Measurements from ENCODE around the gene EZH2. TPM values are rescaled to one million over a fixed set of nuclear protein-coding genes. Genes with fewer than 3 reads are reported as not detected.

Gene EZH2
- total RNA-seq, 4 donors from 2014 or later, result 6.0 to 17.3 (median 7.2) TPM

DNA sequence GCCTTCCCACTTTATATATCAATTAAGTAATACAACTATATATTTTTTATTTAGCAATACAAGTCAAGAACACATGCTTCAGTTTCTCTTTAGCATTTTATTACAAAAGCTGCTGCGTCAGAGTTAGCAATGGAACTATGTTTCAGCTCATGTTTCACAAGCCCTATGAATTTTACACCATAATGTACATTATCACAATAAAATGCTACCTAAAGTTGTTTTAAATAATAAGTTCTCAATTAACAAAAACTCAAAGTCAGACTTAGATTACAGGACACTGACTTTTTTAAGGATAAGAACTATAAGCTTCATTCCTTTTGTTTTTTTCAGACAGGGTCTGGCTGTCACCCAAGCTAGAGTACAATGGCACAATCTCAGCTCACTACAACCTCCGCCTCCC is 52.3 kb downstream of the EZH2 start:
- Histone ChIP-seq H3K9me3 (no peaks in the 10 kb centered on the region), H3K4me3 (no peak overlapping the region), H3K27me3 (no peaks in the 10 kb centered on the region), H3K36me3 (no peaks in the 10 kb centered on the region), H3K27ac (no peak overlapping the region), H3K4me1 (no peaks in the 10 kb centered on the region)
- DNase-seq, result no peak
- intact Hi-C loops (cut with DNase I; ENCODE audit: low total_unique reads), result no loop called here
- 92 to 94% methylated on average over 2 of the region's 2 CpGs for WGBS, 2 donors (ENCODE audit: low coverage in 1 of 2)
- TF ChIP-seq POLR2AphosphoS5 (IDR thresholded peaks at IDR 0.05) (no peak), POLR2A (IDR thresholded peaks at IDR 0.05) (no peak), EP300 (IDR thresholded peaks at IDR 0.05; ENCODE audit: low read depth) (no peak)
- TF ChIP-seq, protein P1, sequence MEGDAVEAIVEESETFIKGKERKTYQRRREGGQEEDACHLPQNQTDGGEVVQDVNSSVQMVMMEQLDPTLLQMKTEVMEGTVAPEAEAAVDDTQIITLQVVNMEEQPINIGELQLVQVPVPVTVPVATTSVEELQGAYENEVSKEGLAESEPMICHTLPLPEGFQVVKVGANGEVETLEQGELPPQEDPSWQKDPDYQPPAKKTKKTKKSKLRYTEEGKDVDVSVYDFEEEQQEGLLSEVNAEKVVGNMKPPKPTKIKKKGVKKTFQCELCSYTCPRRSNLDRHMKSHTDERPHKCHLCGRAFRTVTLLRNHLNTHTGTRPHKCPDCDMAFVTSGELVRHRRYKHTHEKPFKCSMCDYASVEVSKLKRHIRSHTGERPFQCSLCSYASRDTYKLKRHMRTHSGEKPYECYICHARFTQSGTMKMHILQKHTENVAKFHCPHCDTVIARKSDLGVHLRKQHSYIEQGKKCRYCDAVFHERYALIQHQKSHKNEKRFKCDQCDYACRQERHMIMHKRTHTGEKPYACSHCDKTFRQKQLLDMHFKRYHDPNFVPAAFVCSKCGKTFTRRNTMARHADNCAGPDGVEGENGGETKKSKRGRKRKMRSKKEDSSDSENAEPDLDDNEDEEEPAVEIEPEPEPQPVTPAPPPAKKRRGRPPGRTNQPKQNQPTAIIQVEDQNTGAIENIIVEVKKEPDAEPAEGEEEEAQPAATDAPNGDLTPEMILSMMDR (IDR thresholded peaks at IDR 0.05), result no peak
- in situ Hi-C loops (cut with MboI; ENCODE audit: low pct_ligation_motif_present in 1 of 4, low pct_unique_long_range_greater_than_20kb in 1 of 4, low sequenced_read_pairs in 3 of 4), result no loop called here

DNA sequence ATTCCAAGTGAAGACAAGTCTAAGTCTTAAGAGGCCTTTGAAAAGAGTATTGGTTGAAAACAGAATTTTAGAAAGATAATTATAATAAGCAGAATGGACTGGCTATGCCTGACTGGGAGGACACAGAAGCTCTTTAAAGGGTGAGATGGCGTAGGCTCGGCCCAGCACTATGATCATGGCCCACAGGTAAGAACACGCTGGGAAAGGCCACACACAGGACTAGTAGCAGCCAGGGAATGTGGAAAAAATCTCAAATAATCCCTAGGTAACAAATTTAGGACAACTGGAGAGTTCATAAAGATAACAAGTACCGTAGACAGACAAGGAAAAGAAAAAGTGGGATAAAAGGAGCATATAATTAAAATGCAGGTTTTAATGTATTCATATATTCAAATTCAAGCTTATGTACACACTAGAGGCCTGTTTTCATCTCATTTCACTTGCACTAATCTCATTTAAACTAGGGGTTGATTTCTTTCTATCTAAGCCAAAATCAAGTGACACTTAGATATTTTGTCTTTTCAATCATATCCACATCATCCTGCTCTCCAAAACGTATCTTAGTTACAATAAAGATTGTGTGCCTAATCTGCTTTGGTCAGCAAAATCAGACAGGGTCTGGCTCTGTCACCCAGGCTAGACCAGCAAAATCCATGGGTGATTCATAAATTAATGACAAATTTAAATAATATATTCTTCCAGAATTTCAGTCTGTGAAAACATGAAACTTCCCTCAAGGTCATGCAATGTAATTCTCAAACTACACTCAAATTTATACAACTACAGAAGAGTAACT is 53.0 kb downstream of the EZH2 start:
- no peaks in the 10 kb centered on the region for H3K9me3 ChIP-seq
- no peak overlapping the region for H3K27ac ChIP-seq
- in situ Hi-C loops (cut with MboI; ENCODE audit: low pct_ligation_motif_present in 1 of 4, low pct_unique_long_range_greater_than_20kb in 1 of 4, low sequenced_read_pairs in 3 of 4), result no loop called here
- TF ChIP-seq EP300 (IDR thresholded peaks at IDR 0.05; ENCODE audit: low read depth) (no peak), POLR2AphosphoS5 (IDR thresholded peaks at IDR 0.05) (no peak), POLR2A (IDR thresholded peaks at IDR 0.05) (no peak)
- TF ChIP-seq, protein P1 (IDR thresholded peaks at IDR 0.05), result no peak
- peaks cover 0 to 6% (median 0%) of the 10 kb centered on the region in 4 donors for H3K36me3 ChIP-seq
- H3K4me1 ChIP-seq, result no peaks in the 10 kb centered on the region
- H3K4me3 ChIP-seq, result no peak overlapping the region
- intact Hi-C loops (cut with DNase I; ENCODE audit: low total_unique reads), result no loop called here
- WGBS, 2 donors (ENCODE audit: low coverage in 1 of 2), result 95 to 98% methylated on average over 5 of the region's 5 CpGs
- DNase-seq, result no peak
- no peaks in the 10 kb centered on the region for H3K27me3 ChIP-seq

DNA sequence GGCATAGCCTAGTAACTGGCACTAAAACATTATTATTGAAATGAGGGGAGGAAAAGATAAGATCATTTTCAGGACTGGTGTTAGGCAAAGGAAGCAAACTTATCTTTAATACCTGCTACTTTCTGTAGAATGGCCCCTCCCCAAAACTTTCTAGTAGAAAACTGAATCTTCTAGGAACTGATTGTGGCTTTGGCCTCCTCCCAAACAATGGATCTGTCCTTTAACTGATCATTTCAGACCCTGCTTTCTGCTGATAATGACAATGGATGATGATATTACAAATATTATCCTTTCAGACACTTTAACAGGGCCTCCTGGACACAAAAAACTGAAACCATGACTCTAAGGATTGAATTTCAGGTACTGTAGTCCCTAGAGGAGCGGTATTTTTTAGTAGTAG is 55.1 kb downstream of the EZH2 start:
- Histone ChIP-seq H3K27me3 (no peaks in the 10 kb centered on the region), H3K9me3 (no peaks in the 10 kb centered on the region), H3K4me3 (no peak overlapping the region), H3K27ac (no peak overlapping the region), H3K36me3 (peaks cover 0 to 6% (median 0%) of the 10 kb centered on the region in 4 donors), H3K4me1 (no peaks in the 10 kb centered on the region)
- no peak for DNase-seq
- in situ Hi-C loops (cut with MboI; ENCODE audit: low pct_ligation_motif_present in 1 of 4, low pct_unique_long_range_greater_than_20kb in 1 of 4, low sequenced_read_pairs in 3 of 4) (no loop called here), intact Hi-C loops (cut with DNase I; ENCODE audit: low total_unique reads) (no loop called here)
- 100% methylated on average over 1 of the region's 1 CpG for WGBS, 2 donors (ENCODE audit: low coverage in 1 of 2)
- no peak for TF ChIP-seq POLR2A (IDR thresholded peaks at IDR 0.05)
- TF ChIP-seq EP300 (IDR thresholded peaks at IDR 0.05; ENCODE audit: low read depth), result no peak
- TF ChIP-seq POLR2AphosphoS5 (IDR thresholded peaks at IDR 0.05), result no peak
- TF ChIP-seq, protein P1 (IDR thresholded peaks at IDR 0.05), result no peak

DNA sequence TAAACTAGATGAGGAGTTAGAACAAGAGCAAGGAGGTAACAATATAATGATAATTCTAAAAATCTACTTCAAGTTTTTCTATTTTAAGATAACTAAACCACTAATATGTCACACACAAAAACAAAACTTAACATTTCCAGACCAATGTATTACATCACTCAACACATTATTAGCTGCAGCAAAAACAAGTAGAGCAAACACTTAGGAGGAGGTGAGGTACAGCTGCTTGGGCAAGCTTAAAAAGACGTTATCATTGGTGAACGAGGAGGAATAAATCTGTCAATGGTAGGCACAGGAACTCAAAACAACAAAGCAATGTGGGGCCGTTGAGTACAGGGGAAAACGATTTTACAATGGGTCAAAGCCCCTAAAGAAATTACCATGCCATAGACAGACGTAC is 58.8 kb downstream of the EZH2 start:
- peaks cover 0 to 6% (median 0%) of the 10 kb centered on the region in 4 donors for H3K36me3 ChIP-seq
- no peak for TF ChIP-seq POLR2AphosphoS5 (IDR thresholded peaks at IDR 0.05)
- no peaks in the 10 kb centered on the region for H3K4me1 ChIP-seq
- H3K27ac ChIP-seq, result no peak overlapping the region
- DNase-seq, result no peak
- intact Hi-C loops (cut with DNase I; ENCODE audit: low total_unique reads) (no loop called here), in situ Hi-C loops (cut with MboI; ENCODE audit: low pct_ligation_motif_present in 1 of 4, low pct_unique_long_range_greater_than_20kb in 1 of 4, low sequenced_read_pairs in 3 of 4) (no loop called here)
- no peak overlapping the region for H3K4me3 ChIP-seq
- no peaks in the 10 kb centered on the region for H3K9me3 ChIP-seq
- H3K27me3 ChIP-seq, result no peaks in the 10 kb centered on the region
- 74 to 76% methylated on average over 5 of the region's 5 CpGs for WGBS, 2 donors (ENCODE audit: low coverage in 1 of 2)

Data from transverse colon (tissue), 4 donors.